GM12875 (cell line): ENCODE measurements around the gene LGALS13.

Experiments used
- H3K4me3 ChIP-seq: one replicate; pipeline ENCODE4 v1.5.1; 2011; ENCODE audit warnings: low read depth, low read length, control low read depth
- CTCF ChIP-seq: IDR thresholded peaks from 2 replicates; pipeline ENCODE4 v1.5.1; 2011; ENCODE audit warnings: low read depth, mild to moderate bottlenecking, control low read depth, inconsistent platforms, low read length, moderate library complexity, borderline replicate concordance; ENCODE audit not compliant: insufficient read depth

LGALS13 gene

GRCh38 chr19:39563408-39563807, 38.9 kb upstream of the LGALS13 start:
- no peak overlapping the region for H3K4me3 ChIP-seq
- TF ChIP-seq CTCF, result no peak

GRCh38 chr19:39566064-39566463, 36.3 kb upstream of the LGALS13 start:
- no peak overlapping the region for H3K4me3 ChIP-seq
- TF ChIP-seq CTCF, result no peak

- no peak overlapping the region for H3K4me3 ChIP-seq
- no peak for TF ChIP-seq CTCF
Measured at GRCh38 chr19:39568604-39569003, 33.7 kb upstream of the LGALS13 start.

- TF ChIP-seq CTCF, result no peak
- H3K4me3 ChIP-seq, result no peak overlapping the region
Measured at GRCh38 chr19:39582442-39582841, 19.9 kb upstream of the LGALS13 start.

- no peak overlapping the region for H3K4me3 ChIP-seq
- no peak for TF ChIP-seq CTCF
Measured at GRCh38 chr19:39582891-39583625, 19.3 kb upstream of the LGALS13 start.

GRCh38 chr19:39587496-39587895, 14.8 kb upstream of the LGALS13 start:
- no peak overlapping the region for H3K4me3 ChIP-seq
- no peak for TF ChIP-seq CTCF

- no peak for TF ChIP-seq CTCF
- H3K4me3 ChIP-seq, result no peak overlapping the region
Measured at GRCh38 chr19:39588066-39588465, 14.3 kb upstream of the LGALS13 start.
